Breast epithelium (tissue), 4 donors: ENCODE data around the gene ARFGEF2. TPM values are rescaled to one million over a fixed set of nuclear protein-coding genes. Genes with fewer than 3 reads are reported as not detected.

Source experiments
- DNase-seq, 2 donors: peaks; one replicate each; pipeline ENCODE4 v3.0.0-alpha.2; 2019; ENCODE audit warnings: low spot score in 2 of 2
- H3K27ac ChIP-seq, 2 donors: fragments of 200-600 bp; sonication (generic) in 1 of 2; one replicate each; pipeline ENCODE4 v1.5.1; 2016 to 2019; ENCODE audit warnings: mild to moderate bottlenecking in 1 of 2
- H3K27me3 ChIP-seq, 2 donors: fragments of 200-600 bp; sonication (generic) in 1 of 2; one replicate each; pipeline versions ENCODE4 v1.5.1 to v1.6.0; 2017 to 2019; ENCODE audit warnings: control low read depth in 1 of 2, mild to moderate bottlenecking in 1 of 2
- H3K36me3 ChIP-seq: fragments of 200-600 bp; one replicate; pipeline ENCODE4 v1.5.1; 2019
- H3K4me1 ChIP-seq, 2 donors: fragments of 200-600 bp; sonication (generic); one replicate each; pipeline ENCODE4 v1.5.1; 2016 to 2019; ENCODE audit warnings: control low read depth in 1 of 2
- H3K4me3 ChIP-seq, 3 donors: fragments of 200-600 bp; sonication (generic); 1 replicate in 2 of 3; 2 replicates in 1 of 3; pipeline ENCODE4 v1.5.1; 2016 to 2019; ENCODE audit warnings: mild to moderate bottlenecking in 3 of 3, moderate library complexity in 2 of 3
- H3K9me3 ChIP-seq, 2 donors: fragments of 200-600 bp; sonication (generic) in 1 of 2; one replicate each; pipeline ENCODE4 v1.5.1; 2016 to 2019; ENCODE audit warnings: control low read depth in 1 of 2
- POLR2A ChIP-seq: fragments of 450-650 bp; IDR thresholded peaks from one replicate; pipeline ENCODE4 v1.6.1; 2016; ENCODE audit warnings: antibody characterized with exemption, mild to moderate bottlenecking, moderate library complexity
- POLR2AphosphoS5 ChIP-seq, 3 donors: sonication (generic); formaldehyde crosslinking; IDR thresholded peaks; one replicate each; pipeline ENCODE4 v1.6.1; 2017; ENCODE audit warnings: antibody characterized with exemption in 3 of 3
- intact Hi-C: fragments of 100-400 bp; cut with DNase I; formaldehyde crosslinking; loops from one replicate; pipeline ENCODE4 v1.15.1; 2023; ENCODE audit warnings: low total_unique reads
- total RNA-seq, 3 donors: library from RNA; depleted of rRNA; stranded (reverse); fragments of >200 nt; gene quantifications; one replicate each; pipeline ENCODE4 v1.1.0, GENCODE V29; 2016
- TF ChIP-seq, protein P1 (sequence below), 3 donors: fragments of 450-650 bp; IDR thresholded peaks; one replicate each; pipeline ENCODE4 v1.5.1; 2016 to 2017; ENCODE audit warnings: antibody characterized with exemption in 3 of 3, mild to moderate bottlenecking in 3 of 3, moderate library complexity in 3 of 3

The ARFGEF2 gene
- total RNA-seq, 3 donors from 2014 or later = 37.1 to 61.6 (median 42.3) TPM

DNA sequence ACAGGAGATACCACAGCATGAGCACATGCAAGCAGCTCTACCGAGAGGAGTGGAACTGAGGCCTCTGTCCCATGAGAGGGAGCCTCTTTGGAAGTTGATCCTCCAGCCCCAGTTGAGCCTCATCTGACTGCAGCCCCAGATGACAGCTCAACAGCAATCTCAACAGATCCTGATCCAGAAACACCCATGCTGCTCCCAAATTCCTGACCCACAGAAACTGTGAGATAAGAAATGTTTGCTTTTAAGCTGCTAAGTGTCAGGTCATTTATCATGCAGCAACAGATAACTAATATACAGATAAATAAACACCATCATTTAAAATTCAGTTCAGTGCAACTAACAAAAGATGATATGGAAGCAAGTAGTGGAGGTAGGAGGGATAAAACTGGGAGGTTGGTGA is 4.8 kb upstream of the ARFGEF2 start:
- Histone ChIP-seq H3K36me3 (no peaks in the 10 kb centered on the region), H3K9me3 (no peaks in the 10 kb centered on the region), H3K4me1 (no peaks in the 10 kb centered on the region), H3K4me3 (no peak overlapping the region), H3K27ac (no peak overlapping the region), H3K27me3 (no peaks in the 10 kb centered on the region)
- TF ChIP-seq POLR2AphosphoS5 (IDR thresholded peaks at IDR 0.05) (no peak), POLR2A (no peak)
- TF ChIP-seq, protein P1, sequence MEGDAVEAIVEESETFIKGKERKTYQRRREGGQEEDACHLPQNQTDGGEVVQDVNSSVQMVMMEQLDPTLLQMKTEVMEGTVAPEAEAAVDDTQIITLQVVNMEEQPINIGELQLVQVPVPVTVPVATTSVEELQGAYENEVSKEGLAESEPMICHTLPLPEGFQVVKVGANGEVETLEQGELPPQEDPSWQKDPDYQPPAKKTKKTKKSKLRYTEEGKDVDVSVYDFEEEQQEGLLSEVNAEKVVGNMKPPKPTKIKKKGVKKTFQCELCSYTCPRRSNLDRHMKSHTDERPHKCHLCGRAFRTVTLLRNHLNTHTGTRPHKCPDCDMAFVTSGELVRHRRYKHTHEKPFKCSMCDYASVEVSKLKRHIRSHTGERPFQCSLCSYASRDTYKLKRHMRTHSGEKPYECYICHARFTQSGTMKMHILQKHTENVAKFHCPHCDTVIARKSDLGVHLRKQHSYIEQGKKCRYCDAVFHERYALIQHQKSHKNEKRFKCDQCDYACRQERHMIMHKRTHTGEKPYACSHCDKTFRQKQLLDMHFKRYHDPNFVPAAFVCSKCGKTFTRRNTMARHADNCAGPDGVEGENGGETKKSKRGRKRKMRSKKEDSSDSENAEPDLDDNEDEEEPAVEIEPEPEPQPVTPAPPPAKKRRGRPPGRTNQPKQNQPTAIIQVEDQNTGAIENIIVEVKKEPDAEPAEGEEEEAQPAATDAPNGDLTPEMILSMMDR (IDR thresholded peaks at IDR 0.05) = no peak
- intact Hi-C loops = no loop called here
- no peak for DNase-seq

- intact Hi-C loops = no loop called here
- Histone ChIP-seq H3K4me3 (no peak overlapping the region), H3K36me3 (no peaks in the 10 kb centered on the region), H3K4me1 (peaks cover 0 to 10% of the 10 kb centered on the region in 2 donors), H3K9me3 (no peaks in the 10 kb centered on the region), H3K27me3 (no peaks in the 10 kb centered on the region), H3K27ac (no peak overlapping the region)
- TF ChIP-seq POLR2AphosphoS5 (IDR thresholded peaks at IDR 0.05) (no peak), POLR2A (no peak)
- TF ChIP-seq, protein P1 (IDR thresholded peaks at IDR 0.05) = no peak
- no peak for DNase-seq
Observed at GRCh38 chr20:48919336-48919881, 2.1 kb upstream of the ARFGEF2 start.

GRCh38 chr20:48919882-48920526 is 1.5 kb upstream of the ARFGEF2 start:
- H3K27ac ChIP-seq = no peak overlapping the region
- H3K4me3 ChIP-seq = no peak overlapping the region
- no peak for DNase-seq
- no peaks in the 10 kb centered on the region for H3K27me3 ChIP-seq
- H3K4me1 ChIP-seq = peaks cover 0 to 10% of the 10 kb centered on the region in 2 donors
- H3K9me3 ChIP-seq = no peaks in the 10 kb centered on the region
- TF ChIP-seq POLR2AphosphoS5 (IDR thresholded peaks at IDR 0.05) = no peak
- no peak for TF ChIP-seq POLR2A
- TF ChIP-seq, protein P1 (IDR thresholded peaks at IDR 0.05) = no peak
- no peaks in the 10 kb centered on the region for H3K36me3 ChIP-seq
- intact Hi-C loops = no loop called here

GRCh38 chr20:48920527-48921167 is 864 bp upstream of the ARFGEF2 start:
- Histone ChIP-seq H3K4me3 (peak overlapping the region; percentile 80 to 100 (median 96)), H3K9me3 (no peaks in the 10 kb centered on the region), H3K27me3 (no peaks in the 10 kb centered on the region), H3K36me3 (no peaks in the 10 kb centered on the region), H3K4me1 (peaks cover 0 to 10% of the 10 kb centered on the region in 2 donors), H3K27ac (peak overlapping the region; percentile 98 to 100)
- intact Hi-C loops = no loop called here
- no peak for TF ChIP-seq POLR2AphosphoS5 (IDR thresholded peaks at IDR 0.05)
- TF ChIP-seq POLR2A = no peak
- TF ChIP-seq, protein P1 (IDR thresholded peaks at IDR 0.05) = no peak
- DNase-seq = no peak
